PC-9 (cell line): ENCODE measurements around the gene DPYSL5. TPM values are rescaled to one million over a fixed set of nuclear protein-coding genes. Genes with fewer than 3 reads are reported as not detected.

Source experiments
- BruUV-seq: library from RNA; stranded (reverse); fragments of 400-500 nt; replicated peaks from 2 replicates; lab custom pipeline; 2021; lab: Mats Ljungman, UMichigan
- CTCF ChIA-PET: fragments of 300-600 bp; sonication (Branson Sonifier 250); formaldehyde crosslinking; loops from one replicate; lab custom pipeline; 2022; ENCODE audit warnings: antibody characterized with exemption; lab: Charles Lee
- POLR2A ChIA-PET: fragments of 300-600 bp; sonication (Branson Sonifier 250); formaldehyde crosslinking; loops from one replicate; lab custom pipeline; 2022; ENCODE audit warnings: antibody characterized with exemption; ENCODE audit not compliant: unreplicated experiment; lab: Charles Lee
- DNase-seq, 2 experiments: peaks; one replicate each; pipeline versions ENCODE4 v3.0.0 to v3.0.0-alpha.2; 2015 to 2022; ENCODE audit warnings: mixed read lengths in 1 of 2
- H2AFZ ChIP-seq: fragments of 200-600 bp; sonication (generic); 2 replicates; pipeline ENCODE4 v1.8.1; 2017; ENCODE audit warnings: antibody characterized with exemption
- H3F3A ChIP-seq: fragments of 200-600 bp; sonication (generic); 2 replicates; pipeline ENCODE4 v1.8.1; 2017; ENCODE audit warnings: antibody characterized with exemption, mild to moderate bottlenecking, low read depth; ENCODE audit not compliant: insufficient read depth
- H3K27ac ChIP-seq: fragments of 200-600 bp; sonication (generic); 2 replicates; pipeline ENCODE4 v1.6.1; 2016; ENCODE audit warnings: mixed run types
- H3K27me3 ChIP-seq: fragments of 200-600 bp; sonication (generic); 2 replicates; pipeline ENCODE4 v1.6.1; 2016; ENCODE audit warnings: low read depth, mixed run types; ENCODE audit not compliant: insufficient read depth
- H3K36me3 ChIP-seq: fragments of 200-600 bp; sonication (generic); 2 replicates; pipeline ENCODE4 v1.6.1; 2016; ENCODE audit warnings: low read depth, mixed run types
- H3K4me1 ChIP-seq: fragments of 200-600 bp; sonication (generic); replicated peaks from 2 replicates; pipeline ENCODE4 v1.6.1; 2016; ENCODE audit warnings: mixed run types; ENCODE audit not compliant: insufficient read depth
- H3K4me2 ChIP-seq: fragments of 200-600 bp; sonication (generic); 2 replicates; pipeline ENCODE4 v1.6.1; 2017; ENCODE audit warnings: mixed run types
- H3K4me3 ChIP-seq: fragments of 200-600 bp; sonication (generic); 2 replicates; pipeline ENCODE4 v1.6.1; 2016; ENCODE audit warnings: mixed run types
- H3K79me2 ChIP-seq: fragments of 200-600 bp; sonication (generic); 2 replicates; pipeline ENCODE4 v1.6.1; 2017; ENCODE audit warnings: low read depth, mixed run types
- H3K9me2 ChIP-seq: fragments of 200-600 bp; sonication (generic); 2 replicates; pipeline ENCODE4 v1.8.1; 2017; ENCODE audit warnings: mild to moderate bottlenecking; ENCODE audit not compliant: insufficient read depth
- H3K9me3 ChIP-seq: fragments of 200-600 bp; sonication (generic); 2 replicates; pipeline ENCODE4 v1.8.1; 2016; ENCODE audit warnings: low read depth; ENCODE audit not compliant: insufficient read depth
- H4K20me1 ChIP-seq: fragments of 200-600 bp; sonication (generic); 2 replicates; pipeline ENCODE4 v1.8.1; 2017; ENCODE audit not compliant: insufficient read depth
- CTCF ChIP-seq: fragments of 200-600 bp; sonication (generic); conservative IDR thresholded peaks from 2 replicates; pipeline ENCODE4 v1.6.1; 2017; ENCODE audit warnings: mixed run types, antibody characterized with exemption, mild to moderate bottlenecking, moderate library complexity
- EZH2 ChIP-seq: fragments of 200-600 bp; sonication (generic); IDR thresholded peaks from 2 replicates; pipeline ENCODE4 v1.8.0; 2017; ENCODE audit warnings: antibody characterized with exemption, low read depth
- intact Hi-C: fragments of 100-400 bp; cut with micrococcal nuclease; formaldehyde crosslinking; loops from one replicate; pipeline ENCODE4 v1.10.0; 2022; ENCODE audit not compliant: unreplicated experiment
- total RNA-seq: library from RNA; stranded (reverse); gene quantifications from 2 replicates; pipeline ENCODE4 v1.2.3, GENCODE V29; 2021

The DPYSL5 gene
- total RNA-seq, 1 experiment from 2014 or later = not detected

GRCh38 chr2:26951236-26951635, 103.3 kb downstream of the DPYSL5 start:
- Histone ChIP-seq H2AFZ (no peak overlapping the region), H3K4me3 (no peak overlapping the region), H3K9me3 (no peaks in the 10 kb centered on the region), H3K4me2 (no peak overlapping the region), H3K9me2 (no peaks in the 10 kb centered on the region), H3K27me3 (peaks cover 54% of the 10 kb centered on the region), H3F3A (no peaks in the 10 kb centered on the region), H3K36me3 (no peaks in the 10 kb centered on the region), H3K79me2 (no peaks in the 10 kb centered on the region), H3K27ac (no peak overlapping the region), H4K20me1 (no peaks in the 10 kb centered on the region), H3K4me1 (no peaks in the 10 kb centered on the region)
- POLR2A ChIA-PET = no interaction called here
- CTCF ChIA-PET = no interaction called here
- intact Hi-C loops = no loop called here
- TF ChIP-seq EZH2 (no peak), CTCF (no peak)
- no TSS peak for BruUV-seq
- no peak for DNase-seq

GRCh38 chr2:26952374-26952773, 104.4 kb downstream of the DPYSL5 start:
- H3K27me3 ChIP-seq = peaks cover 50% of the 10 kb centered on the region
- no peak overlapping the region for H3K4me2 ChIP-seq
- no peaks in the 10 kb centered on the region for H3F3A ChIP-seq
- TF ChIP-seq CTCF = no peak
- TF ChIP-seq EZH2 = no peak
- no peaks in the 10 kb centered on the region for H3K9me2 ChIP-seq
- no peak for DNase-seq
- no peak overlapping the region for H2AFZ ChIP-seq
- no peaks in the 10 kb centered on the region for H3K9me3 ChIP-seq
- H3K4me1 ChIP-seq = no peaks in the 10 kb centered on the region
- no peak overlapping the region for H3K4me3 ChIP-seq
- intact Hi-C loops = no loop called here
- POLR2A ChIA-PET = no interaction called here
- BruUV-seq = no TSS peak
- CTCF ChIA-PET = no interaction called here
- H3K79me2 ChIP-seq = no peaks in the 10 kb centered on the region
- H3K27ac ChIP-seq = no peak overlapping the region
- no peaks in the 10 kb centered on the region for H4K20me1 ChIP-seq
- H3K36me3 ChIP-seq = no peaks in the 10 kb centered on the region

- H3K4me2 ChIP-seq = no peak overlapping the region
- DNase-seq = no peak
- TF ChIP-seq CTCF = no peak
- TF ChIP-seq EZH2 = no peak
- ChIA-PET POLR2A (no interaction called here), CTCF (interaction anchor here (1.3 kb wide), 1 partner anchor 62 kb away, joined by 5 read pairs; no protein-coding TSS in a partner anchor)
- intact Hi-C loops = no loop called here
- BruUV-seq = no TSS peak
- no peak overlapping the region for H3K4me3 ChIP-seq
- no peaks in the 10 kb centered on the region for H3K9me3 ChIP-seq
- H3K27ac ChIP-seq = no peak overlapping the region
- peaks cover 50% of the 10 kb centered on the region for H3K27me3 ChIP-seq
- H3F3A ChIP-seq = no peaks in the 10 kb centered on the region
- no peaks in the 10 kb centered on the region for H3K36me3 ChIP-seq
- no peaks in the 10 kb centered on the region for H3K79me2 ChIP-seq
- H3K4me1 ChIP-seq = no peaks in the 10 kb centered on the region
- H2AFZ ChIP-seq = no peak overlapping the region
- no peaks in the 10 kb centered on the region for H3K9me2 ChIP-seq
- no peaks in the 10 kb centered on the region for H4K20me1 ChIP-seq
These were observed 106.2 kb downstream of the DPYSL5 start for GRCh38 chr2:26954135-26954534.
